DOHH2 (cell line): ENCODE results near the gene SDHAF4.

Experiments
- H3F3A ChIP-seq: fragments of 200-600 bp; sonication (generic), shearing (Covaris generic); 2 replicates; pipeline ENCODE4 v1.6.0; 2016; ENCODE audit warnings: antibody characterized with exemption, mild to moderate bottlenecking; ENCODE audit not compliant: control insufficient read depth, insufficient read depth
- H3K27ac ChIP-seq: fragments of 200-600 bp; sonication (generic); 2 replicates; pipeline ENCODE4 v1.5.1; 2014; ENCODE audit warnings: low read depth, mild to moderate bottlenecking, low read length, moderate library complexity
- H3K27me3 ChIP-seq: fragments of 200-600 bp; sonication (generic); 2 replicates; pipeline ENCODE4 v1.6.1; 2014; ENCODE audit warnings: mild to moderate bottlenecking, low read length, mixed read lengths; ENCODE audit not compliant: control insufficient read depth
- H3K36me3 ChIP-seq: fragments of 200-600 bp; sonication (generic); 2 replicates; pipeline ENCODE4 v1.6.1; 2014; ENCODE audit warnings: mild to moderate bottlenecking, low read length, moderate library complexity, mixed read lengths; ENCODE audit not compliant: control insufficient read depth
- H3K4me1 ChIP-seq: fragments of 200-600 bp; sonication (generic); 2 replicates; pipeline ENCODE4 v1.6.1; 2014; ENCODE audit warnings: mild to moderate bottlenecking, low read length, mixed read lengths; ENCODE audit not compliant: control insufficient read depth
- H3K4me2 ChIP-seq: fragments of 200-600 bp; sonication (generic); 2 replicates; pipeline ENCODE4 v1.6.0; 2014; ENCODE audit warnings: mild to moderate bottlenecking, low read length, moderate library complexity
- H3K4me3 ChIP-seq: fragments of 200-600 bp; sonication (generic); 2 replicates; pipeline ENCODE4 v1.5.1; 2014; ENCODE audit warnings: mild to moderate bottlenecking, low read length, mixed read lengths
- H3K79me2 ChIP-seq: fragments of 200-600 bp; sonication (generic); 2 replicates; pipeline ENCODE4 v1.6.1; 2014; ENCODE audit warnings: mild to moderate bottlenecking, low read length, mixed read lengths; ENCODE audit not compliant: control insufficient read depth
- H3K9me2 ChIP-seq: fragments of 200-600 bp; sonication (generic); replicated peaks from 2 replicates; pipeline ENCODE4 v1.6.1; 2014; ENCODE audit warnings: mild to moderate bottlenecking, low read length, mixed read lengths; ENCODE audit not compliant: control insufficient read depth
- H3K9me3 ChIP-seq: fragments of 200-600 bp; sonication (generic); 2 replicates; pipeline ENCODE4 v1.6.1; 2014; ENCODE audit warnings: antibody characterized with exemption, low read length, mixed read lengths; ENCODE audit not compliant: control insufficient read depth, insufficient read depth
- H4K20me1 ChIP-seq: fragments of 200-600 bp; sonication (generic); 2 replicates; pipeline ENCODE4 v1.6.0; 2014; ENCODE audit warnings: low read depth, mild to moderate bottlenecking, antibody characterized with exemption, low read length, moderate library complexity; ENCODE audit not compliant: control insufficient read depth, insufficient read depth
- EZH2phosphoT487 ChIP-seq: fragments of 200-600 bp; sonication (generic); IDR thresholded peaks from 2 replicates; pipeline ENCODE4 v1.6.1; 2017; ENCODE audit warnings: borderline replicate concordance, mild to moderate bottlenecking, antibody characterized with exemption, low read length, moderate library complexity, mixed read lengths
- TF ChIP-seq, protein P1 (sequence below): fragments of 200-600 bp; sonication (generic); IDR thresholded peaks from one replicate; pipeline ENCODE4 v1.5.1; 2014; ENCODE audit warnings: antibody characterized with exemption, mild to moderate bottlenecking, low read depth, low read length; ENCODE audit not compliant: poor library complexity, severe bottlenecking

Gene SDHAF4

GRCh38 chr6:70566751-70567382 is at the start of gene SDHAF4:
Gene SDHAF4 (plus strand): TSS chr6:70566930. CDS start chr6:70566941, 11 bp downstream.
- peak within 1 kb of the TSS; percentile 48 for H3K27ac ChIP-seq
- TF ChIP-seq, protein P1, sequence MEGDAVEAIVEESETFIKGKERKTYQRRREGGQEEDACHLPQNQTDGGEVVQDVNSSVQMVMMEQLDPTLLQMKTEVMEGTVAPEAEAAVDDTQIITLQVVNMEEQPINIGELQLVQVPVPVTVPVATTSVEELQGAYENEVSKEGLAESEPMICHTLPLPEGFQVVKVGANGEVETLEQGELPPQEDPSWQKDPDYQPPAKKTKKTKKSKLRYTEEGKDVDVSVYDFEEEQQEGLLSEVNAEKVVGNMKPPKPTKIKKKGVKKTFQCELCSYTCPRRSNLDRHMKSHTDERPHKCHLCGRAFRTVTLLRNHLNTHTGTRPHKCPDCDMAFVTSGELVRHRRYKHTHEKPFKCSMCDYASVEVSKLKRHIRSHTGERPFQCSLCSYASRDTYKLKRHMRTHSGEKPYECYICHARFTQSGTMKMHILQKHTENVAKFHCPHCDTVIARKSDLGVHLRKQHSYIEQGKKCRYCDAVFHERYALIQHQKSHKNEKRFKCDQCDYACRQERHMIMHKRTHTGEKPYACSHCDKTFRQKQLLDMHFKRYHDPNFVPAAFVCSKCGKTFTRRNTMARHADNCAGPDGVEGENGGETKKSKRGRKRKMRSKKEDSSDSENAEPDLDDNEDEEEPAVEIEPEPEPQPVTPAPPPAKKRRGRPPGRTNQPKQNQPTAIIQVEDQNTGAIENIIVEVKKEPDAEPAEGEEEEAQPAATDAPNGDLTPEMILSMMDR, result peak; percentile 18
- no peak for TF ChIP-seq EZH2phosphoT487
- no peaks in the 10 kb centered on the region for H3K9me2 ChIP-seq
- no peaks in the 10 kb centered on the region for H3K27me3 ChIP-seq
- peaks cover 20% of the 10 kb centered on the region for H3K79me2 ChIP-seq
- no peaks in the 10 kb centered on the region for H4K20me1 ChIP-seq
- H3F3A ChIP-seq, result no peaks in the 10 kb centered on the region
- peak within 1 kb of the TSS; percentile 93 for H3K4me2 ChIP-seq
- H3K36me3 ChIP-seq, result peaks cover 11% of the 10 kb centered on the region
- peaks cover 10% of the 10 kb centered on the region for H3K4me1 ChIP-seq
- H3K4me3 ChIP-seq, result peak within 1 kb of the TSS; percentile 85
- no peaks in the 10 kb centered on the region for H3K9me3 ChIP-seq

DNA sequence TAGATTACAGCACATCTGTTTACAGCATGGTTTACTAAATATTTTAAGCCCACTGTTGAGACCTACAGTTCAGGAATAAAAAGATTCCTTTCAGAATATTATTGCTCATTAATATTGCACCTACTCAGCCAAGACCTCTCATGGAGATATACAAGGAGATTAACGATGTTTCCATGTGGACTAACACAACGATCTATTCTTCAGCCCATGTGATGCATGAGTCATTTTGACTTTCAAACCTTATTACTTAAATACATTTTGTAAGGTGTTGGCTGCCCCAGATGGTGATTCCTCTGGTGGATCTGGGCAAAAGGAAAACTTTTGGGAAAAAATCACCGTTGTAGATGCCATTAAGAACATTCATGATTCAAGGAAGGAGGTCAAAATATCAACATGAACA is 48.0 kb upstream of the SDHAF4 start:
- TF ChIP-seq EZH2phosphoT487, result no peak
- TF ChIP-seq, protein P1, result no peak
- Histone ChIP-seq H3K79me2 (no peaks in the 10 kb centered on the region), H3K27ac (no peak overlapping the region), H3K4me2 (no peak overlapping the region), H3K4me1 (no peaks in the 10 kb centered on the region), H4K20me1 (no peaks in the 10 kb centered on the region), H3F3A (no peaks in the 10 kb centered on the region), H3K27me3 (no peaks in the 10 kb centered on the region), H3K9me3 (no peaks in the 10 kb centered on the region), H3K9me2 (no peaks in the 10 kb centered on the region), H3K36me3 (no peaks in the 10 kb centered on the region), H3K4me3 (no peak overlapping the region)

DNA sequence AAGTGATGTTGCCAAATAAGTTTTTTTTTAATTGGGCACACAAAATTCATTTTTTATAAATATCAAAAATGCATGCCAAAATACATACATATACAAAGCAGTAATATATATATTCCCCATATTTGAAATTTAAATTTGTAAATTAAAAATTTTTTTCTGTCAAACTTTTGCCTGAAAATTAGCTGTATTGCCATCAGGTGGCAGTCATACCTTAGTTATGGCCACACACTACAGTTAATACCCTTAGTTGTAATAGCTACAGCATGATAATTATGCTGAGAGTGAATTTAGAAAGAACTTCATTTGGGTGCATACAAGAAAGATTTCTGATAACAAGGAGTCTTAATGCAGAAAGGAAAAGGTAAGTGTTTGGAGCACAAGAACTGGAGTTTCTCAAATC is 46.2 kb upstream of the SDHAF4 start:
- Histone ChIP-seq H3K9me2 (no peaks in the 10 kb centered on the region), H3K9me3 (no peaks in the 10 kb centered on the region), H3K4me2 (no peak overlapping the region), H3K27me3 (no peaks in the 10 kb centered on the region), H3F3A (no peaks in the 10 kb centered on the region), H3K4me1 (no peaks in the 10 kb centered on the region), H3K27ac (no peak overlapping the region), H4K20me1 (no peaks in the 10 kb centered on the region), H3K4me3 (no peak overlapping the region), H3K79me2 (no peaks in the 10 kb centered on the region), H3K36me3 (no peaks in the 10 kb centered on the region)
- TF ChIP-seq, protein P1, result peak; percentile 38
- no peak for TF ChIP-seq EZH2phosphoT487
